K562 (cell line): ENCODE measurements around the gene PPIE. TPM values are rescaled to one million over a fixed set of nuclear protein-coding genes. Genes with fewer than 3 reads are reported as not detected.

Experiments
- ESRRA ChIP-seq: fragments of 450-650 bp; IDR thresholded peaks from 2 replicates; pipeline ENCODE4 v1.6.1; 2014; ENCODE audit warnings: low read depth, mild to moderate bottlenecking, moderate library complexity, borderline replicate concordance
- KAT2B ChIP-seq: IDR thresholded peaks from one replicate; pipeline ENCODE4 v1.6.1; 2012; ENCODE audit warnings: low read depth, mild to moderate bottlenecking, control low read depth, inconsistent platforms, low read length, moderate library complexity
- MCM2 ChIP-seq: fragments of 450-650 bp; IDR thresholded peaks from 2 replicates; pipeline ENCODE4 v1.6.1; 2017; ENCODE audit warnings: low read depth, mild to moderate bottlenecking
- MIER1 ChIP-seq: fragments of 450-650 bp; IDR thresholded peaks from 2 replicates; pipeline ENCODE4 v1.6.1; 2016; ENCODE audit warnings: antibody characterized with exemption, mild to moderate bottlenecking, low read depth
- NFATC3 ChIP-seq: fragments of 450-650 bp; IDR thresholded peaks from 2 replicates; pipeline ENCODE4 v1.6.1; 2017; ENCODE audit warnings: mild to moderate bottlenecking
- PCBP1 ChIP-seq: fragments of 200-400 bp; formaldehyde crosslinking; IDR thresholded peaks from 2 replicates; pipeline ENCODE4 v1.6.1; 2018; ENCODE audit warnings: mild to moderate bottlenecking, low read depth, low read length; ENCODE audit not compliant: poor library complexity, severe bottlenecking
- REST ChIP-seq, 2 experiments: fragments of 450-650 bp; formaldehyde crosslinking in 1 of 2; IDR thresholded peaks; 2 replicates each; pipeline versions ENCODE4 v1.4.0 to v1.6.1; 2014 to 2020; ENCODE audit warnings: mild to moderate bottlenecking in 2 of 2, borderline replicate concordance in 1 of 2, low read depth in 1 of 2
- ZNF274 ChIP-seq: IDR thresholded peaks from 2 replicates; pipeline ENCODE4 v1.6.1; 2011; ENCODE audit warnings: low read depth, mild to moderate bottlenecking, low read length, moderate library complexity, borderline replicate concordance
- polyA plus RNA-seq, 8 experiments: library from polyadenylated mRNA; depleted of rRNA in 4 of 8; stranded (reverse) in 5 of 8; unstranded in 3 of 8; fragments of >200 nt; fragmentation: Nextera tagmentation in 2 of 8; fragmentation: Illumina TruSeq in 1 of 8; extraction: Ambion mirVana in 2 of 8; extraction: Trizol in 1 of 8; gene quantifications; 2 replicates each; pipeline versions ENCODE4 v1.2.1 to v1.2.3, GENCODE V29; 2011 to 2014; ENCODE audit warnings: inconsistent platforms in 1 of 8, missing spikeins in 1 of 8
- total RNA-seq, 7 experiments: library from RNA; depleted of rRNA in 6 of 7; stranded (reverse); fragments of >200 nt in 6 of 7; fragmentation: Illumina TruSeq in 2 of 7; extraction: Trizol in 2 of 7; gene quantifications; 2 replicates each; pipeline versions ENCODE4 v1.2.1 to v1.2.3, GENCODE V29; 2011 to 2021; ENCODE audit warnings: low replicate concordance in 1 of 7
- TF ChIP-seq, protein P1 (sequence below), 2 experiments: IDR thresholded peaks; 2 replicates each; pipeline ENCODE4 v1.6.1; 2011; ENCODE audit warnings: borderline replicate concordance in 1 of 2, control low read depth in 1 of 2, low read depth in 1 of 2, low read length in 1 of 2, mild to moderate bottlenecking in 1 of 2, mixed read lengths in 1 of 2, moderate library complexity in 1 of 2; ENCODE audit not compliant: insufficient read depth in 1 of 2, insufficient read length in 1 of 2, poor library complexity in 1 of 2, severe bottlenecking in 1 of 2; ENCODE audit errors: extremely low read depth in 1 of 2

The PPIE gene
- total and polyA plus RNA-seq, 9 of the 15 experiments (the other 6 are each of a cell fraction or from before 2014, with no cell fraction given): 75.4 to 444 (median 131) TPM

DNA sequence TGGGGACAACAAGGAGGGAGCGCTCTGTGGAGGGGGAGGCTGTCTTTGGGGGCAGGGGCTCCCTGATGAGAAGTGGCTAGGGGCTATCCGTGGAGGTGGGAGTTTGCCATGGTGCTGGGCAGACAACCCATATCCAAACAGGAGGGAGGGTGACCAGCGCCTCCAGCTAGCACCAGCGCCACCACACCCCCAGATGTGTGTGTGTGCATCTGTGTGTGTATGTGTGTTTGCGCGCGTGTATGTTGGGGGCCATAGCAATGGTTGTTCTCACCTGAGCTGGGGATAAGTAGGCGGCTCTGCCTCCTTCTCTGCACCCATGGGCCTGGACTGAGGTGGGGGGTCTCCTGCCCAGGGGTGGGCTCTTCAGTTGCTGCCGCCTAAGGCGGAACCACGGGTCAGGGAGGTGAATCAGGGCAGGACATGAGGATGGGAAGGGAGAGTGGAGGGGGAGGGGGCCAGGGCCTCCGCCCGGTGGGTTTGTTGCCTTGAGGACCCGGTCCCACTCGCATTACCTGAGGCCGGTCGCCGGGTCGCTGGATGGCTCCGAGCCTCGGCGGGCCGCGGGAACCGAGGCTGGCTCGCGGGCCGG lies 47.8 kb upstream of the PPIE start (continued):
- TF ChIP-seq NFATC3 (peak; percentile 44; the same call in 1 of the 2 replicates), MCM2 (no peak), ZNF274 (no peak), PCBP1 (peak; percentile 83), ESRRA (no peak), MIER1 (0 out of 2 replicates have a peak, but pooled peaks have one; percentile 48), KAT2B (no peak), REST (IDR thresholded peaks at IDR 0.05; ENCODE audit: borderline replicate concordance) (no peak), REST (CRISPR knock-in tag; IDR thresholded peaks at IDR 0.05; ENCODE audit: low read depth) (peak; percentile 65; the same call in 1 of the 2 replicates)
- TF ChIP-seq, protein P1, sequence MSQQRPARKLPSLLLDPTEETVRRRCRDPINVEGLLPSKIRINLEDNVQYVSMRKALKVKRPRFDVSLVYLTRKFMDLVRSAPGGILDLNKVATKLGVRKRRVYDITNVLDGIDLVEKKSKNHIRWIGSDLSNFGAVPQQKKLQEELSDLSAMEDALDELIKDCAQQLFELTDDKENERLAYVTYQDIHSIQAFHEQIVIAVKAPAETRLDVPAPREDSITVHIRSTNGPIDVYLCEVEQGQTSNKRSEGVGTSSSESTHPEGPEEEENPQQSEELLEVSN (IDR thresholded peaks at IDR 0.05; ENCODE audit: borderline replicate concordance in 1 of 2, extremely low read depth in 1 of 2, insufficient read depth in 1 of 2, insufficient read length in 1 of 2, low read depth in 1 of 2, low read length in 1 of 2, poor library complexity in 1 of 2, severe bottlenecking in 1 of 2): peak in 1 of 2 experiments; percentile 80
